Gastrocnemius medialis (tissue), 4 donors: ENCODE results near the gene KRTAP13-3.

Source experiments
- POLR2A ChIP-seq, 2 donors: fragments of 450-650 bp; IDR thresholded peaks; one replicate each; pipeline ENCODE4 v1.6.1; 2017; ENCODE audit warnings: antibody characterized with exemption in 2 of 2, mild to moderate bottlenecking in 2 of 2, moderate library complexity in 2 of 2
- TF ChIP-seq, protein P1 (sequence below), 5 experiments: fragments of 450-650 bp in 3 of 5; fragments of 200-600 bp in 2 of 5; sonication (generic) in 2 of 5; IDR thresholded peaks in 4 of 5; conservative IDR thresholded peaks in 1 of 5; 1 replicate in 4 of 5; 2 replicates in 1 of 5; pipeline ENCODE4 v1.5.1; 2016 to 2019; ENCODE audit warnings: antibody characterized with exemption in 5 of 5, mild to moderate bottlenecking in 3 of 5, moderate library complexity in 3 of 5

DNA sequence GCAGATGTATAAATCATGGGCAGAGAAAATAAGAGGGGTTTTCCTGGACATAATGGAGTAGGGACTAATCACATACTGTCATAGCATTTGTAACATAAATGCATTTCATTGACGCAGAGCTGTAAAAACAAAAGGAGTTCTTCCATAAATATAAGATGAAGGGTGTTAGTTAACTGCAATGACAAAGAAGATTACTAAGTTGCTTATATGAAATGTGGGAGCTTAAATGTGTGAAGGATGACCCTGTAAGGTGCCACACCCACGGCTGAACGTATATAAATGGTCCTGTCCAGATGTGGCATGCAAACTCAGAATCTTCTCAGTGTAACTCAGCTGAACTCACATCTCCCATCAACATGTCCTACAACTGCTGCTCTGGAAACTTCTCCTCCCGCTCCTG lies 30.0 kb downstream of the KRTAP13-3 start, which contains the start of gene KRTAP13-1:
- TF ChIP-seq, protein P1, sequence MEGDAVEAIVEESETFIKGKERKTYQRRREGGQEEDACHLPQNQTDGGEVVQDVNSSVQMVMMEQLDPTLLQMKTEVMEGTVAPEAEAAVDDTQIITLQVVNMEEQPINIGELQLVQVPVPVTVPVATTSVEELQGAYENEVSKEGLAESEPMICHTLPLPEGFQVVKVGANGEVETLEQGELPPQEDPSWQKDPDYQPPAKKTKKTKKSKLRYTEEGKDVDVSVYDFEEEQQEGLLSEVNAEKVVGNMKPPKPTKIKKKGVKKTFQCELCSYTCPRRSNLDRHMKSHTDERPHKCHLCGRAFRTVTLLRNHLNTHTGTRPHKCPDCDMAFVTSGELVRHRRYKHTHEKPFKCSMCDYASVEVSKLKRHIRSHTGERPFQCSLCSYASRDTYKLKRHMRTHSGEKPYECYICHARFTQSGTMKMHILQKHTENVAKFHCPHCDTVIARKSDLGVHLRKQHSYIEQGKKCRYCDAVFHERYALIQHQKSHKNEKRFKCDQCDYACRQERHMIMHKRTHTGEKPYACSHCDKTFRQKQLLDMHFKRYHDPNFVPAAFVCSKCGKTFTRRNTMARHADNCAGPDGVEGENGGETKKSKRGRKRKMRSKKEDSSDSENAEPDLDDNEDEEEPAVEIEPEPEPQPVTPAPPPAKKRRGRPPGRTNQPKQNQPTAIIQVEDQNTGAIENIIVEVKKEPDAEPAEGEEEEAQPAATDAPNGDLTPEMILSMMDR (IDR thresholded peaks at IDR 0.05 in 4 of 5, conservative IDR thresholded peaks at IDR 0.05 in 1 of 5): no peak
- no peak for TF ChIP-seq POLR2A (IDR thresholded peaks at IDR 0.05)
